Osteocyte (in vitro differentiated cells): Measurements from ENCODE around the gene PRRT2. TPM values are rescaled to one million over a fixed set of nuclear protein-coding genes. Genes with fewer than 3 reads are reported as not detected.
A peak's percentile ranks its signal among the peaks of the same experiment; 100 is the strongest.

ENCODE experiments used
- DNase-seq: peaks from one replicate; pipeline ENCODE4 v3.0.0; 2021; ENCODE audit warnings: mixed read lengths; ENCODE audit not compliant: unreplicated experiment; ENCODE audit errors: extremely low spot score
- H3K27ac Mint-ChIP-seq: one replicate; pipeline ENCODE4 v1.8.0; 2021; ENCODE audit warnings: mild to moderate bottlenecking, mixed read lengths; ENCODE audit not compliant: unreplicated experiment
- H3K27me3 Mint-ChIP-seq: one replicate; pipeline ENCODE4 v1.8.0; 2021; ENCODE audit warnings: mixed read lengths; ENCODE audit not compliant: unreplicated experiment
- H3K36me3 Mint-ChIP-seq: one replicate; pipeline ENCODE4 v1.8.0; 2021; ENCODE audit warnings: mixed read lengths; ENCODE audit not compliant: unreplicated experiment
- H3K4me1 Mint-ChIP-seq: one replicate; pipeline ENCODE4 v1.8.0; 2021; ENCODE audit warnings: mixed read lengths; ENCODE audit not compliant: unreplicated experiment
- H3K4me3 Mint-ChIP-seq: one replicate; pipeline ENCODE4 v1.8.0; 2021; ENCODE audit warnings: mild to moderate bottlenecking, moderate library complexity, mixed read lengths; ENCODE audit not compliant: unreplicated experiment
- H3K9me3 Mint-ChIP-seq: one replicate; pipeline ENCODE4 v1.8.0; 2021; ENCODE audit warnings: mixed read lengths; ENCODE audit not compliant: unreplicated experiment
- total RNA-seq: library from RNA; stranded (reverse); gene quantifications from 2 replicates; pipeline ENCODE4 v1.2.1, GENCODE V29; 2021
- TF ChIP-seq, protein P1 (sequence below): fragments of 200-600 bp; sonication (generic); IDR thresholded peaks from 2 replicates; pipeline ENCODE4 v1.5.0; 2021; ENCODE audit warnings: antibody characterized with exemption, mild to moderate bottlenecking, moderate library complexity

PRRT2 gene
- total RNA-seq, 1 donor from 2014 or later = 13.4 TPM

DNA sequence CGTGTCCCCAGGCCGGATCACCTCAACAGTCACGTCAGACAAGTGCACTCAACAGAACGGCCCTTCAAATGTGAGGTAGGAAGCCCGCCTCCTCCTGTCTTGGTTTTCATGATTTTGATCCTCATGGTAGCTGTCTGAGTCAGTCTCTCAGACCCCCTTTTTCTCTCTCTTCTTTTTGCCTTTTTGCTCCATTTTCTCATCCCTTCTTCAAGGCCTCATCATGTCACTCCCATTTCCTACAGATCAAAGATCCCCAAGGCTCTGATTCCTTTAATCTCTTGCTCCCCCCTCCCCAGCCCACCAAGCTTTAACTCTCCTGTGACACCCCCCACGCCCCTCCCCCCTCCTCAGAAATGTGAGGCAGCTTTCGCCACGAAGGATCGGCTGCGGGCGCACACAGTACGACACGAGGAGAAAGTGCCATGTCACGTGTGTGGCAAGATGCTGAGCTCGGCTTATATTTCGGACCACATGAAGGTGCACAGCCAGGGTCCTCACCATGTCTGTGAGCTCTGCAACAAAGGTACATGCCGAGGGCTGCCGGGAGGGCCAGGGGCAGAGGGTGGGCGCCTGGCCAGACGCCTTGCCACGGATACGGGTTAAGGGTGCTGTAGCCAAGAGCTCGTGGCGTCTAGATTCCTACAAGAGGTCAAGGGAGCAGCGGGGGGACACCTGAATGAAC, 3.6 kb upstream of the PRRT2 start:
- Mint-ChIP-seq H3K36me3 (peaks cover 4% of the 10 kb centered on the region), H3K4me3 (peak overlapping the region; percentile 83), H3K4me1 (peaks cover 60% of the 10 kb centered on the region), H3K9me3 (no peaks in the 10 kb centered on the region), H3K27me3 (no peaks in the 10 kb centered on the region), H3K27ac (peak overlapping the region; percentile 92)
- no peak for DNase-seq
- TF ChIP-seq, protein P1, sequence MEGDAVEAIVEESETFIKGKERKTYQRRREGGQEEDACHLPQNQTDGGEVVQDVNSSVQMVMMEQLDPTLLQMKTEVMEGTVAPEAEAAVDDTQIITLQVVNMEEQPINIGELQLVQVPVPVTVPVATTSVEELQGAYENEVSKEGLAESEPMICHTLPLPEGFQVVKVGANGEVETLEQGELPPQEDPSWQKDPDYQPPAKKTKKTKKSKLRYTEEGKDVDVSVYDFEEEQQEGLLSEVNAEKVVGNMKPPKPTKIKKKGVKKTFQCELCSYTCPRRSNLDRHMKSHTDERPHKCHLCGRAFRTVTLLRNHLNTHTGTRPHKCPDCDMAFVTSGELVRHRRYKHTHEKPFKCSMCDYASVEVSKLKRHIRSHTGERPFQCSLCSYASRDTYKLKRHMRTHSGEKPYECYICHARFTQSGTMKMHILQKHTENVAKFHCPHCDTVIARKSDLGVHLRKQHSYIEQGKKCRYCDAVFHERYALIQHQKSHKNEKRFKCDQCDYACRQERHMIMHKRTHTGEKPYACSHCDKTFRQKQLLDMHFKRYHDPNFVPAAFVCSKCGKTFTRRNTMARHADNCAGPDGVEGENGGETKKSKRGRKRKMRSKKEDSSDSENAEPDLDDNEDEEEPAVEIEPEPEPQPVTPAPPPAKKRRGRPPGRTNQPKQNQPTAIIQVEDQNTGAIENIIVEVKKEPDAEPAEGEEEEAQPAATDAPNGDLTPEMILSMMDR = no peak

DNA sequence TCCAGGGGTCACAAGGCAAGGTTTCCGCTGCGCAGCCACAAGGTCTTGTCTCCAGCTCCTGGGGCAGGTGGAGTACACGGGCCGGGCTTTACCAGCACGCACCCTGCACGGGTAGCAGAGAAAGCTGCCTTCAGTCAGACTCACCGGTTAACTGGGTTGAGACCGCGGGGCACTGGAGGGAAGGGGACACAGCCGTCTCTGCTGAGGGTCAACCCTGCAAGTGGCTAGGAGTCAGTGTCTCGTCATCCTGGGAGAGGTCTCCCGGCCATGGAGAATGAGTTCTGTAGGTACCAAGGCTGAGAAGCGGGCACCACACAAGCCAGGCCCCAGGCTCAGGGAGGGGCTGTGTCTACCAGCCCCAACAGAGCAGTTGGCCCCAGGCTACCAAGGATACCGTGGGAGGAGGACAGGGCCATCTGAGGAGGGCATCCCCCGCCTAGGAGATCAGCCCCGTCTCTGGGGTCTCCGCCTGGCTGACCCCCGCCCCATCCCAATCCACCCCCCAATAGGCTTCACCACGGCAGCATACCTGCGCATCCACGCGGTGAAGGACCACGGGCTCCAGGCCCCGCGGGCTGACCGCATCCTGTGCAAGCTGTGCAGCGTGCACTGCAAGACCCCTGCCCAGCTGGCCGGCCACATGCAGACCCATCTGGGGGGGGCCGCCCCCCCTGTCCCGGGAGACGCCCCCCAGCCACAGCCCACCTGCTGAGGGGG, 2.8 kb upstream of the PRRT2 start:
- Mint-ChIP-seq H3K4me1 (peaks cover 64% of the 10 kb centered on the region), H3K4me3 (peak overlapping the region; percentile 83), H3K27me3 (no peaks in the 10 kb centered on the region), H3K36me3 (peaks cover 4% of the 10 kb centered on the region), H3K9me3 (no peaks in the 10 kb centered on the region), H3K27ac (peak overlapping the region; percentile 92)
- TF ChIP-seq, protein P1 = no peak
- DNase-seq = no peak

DNA sequence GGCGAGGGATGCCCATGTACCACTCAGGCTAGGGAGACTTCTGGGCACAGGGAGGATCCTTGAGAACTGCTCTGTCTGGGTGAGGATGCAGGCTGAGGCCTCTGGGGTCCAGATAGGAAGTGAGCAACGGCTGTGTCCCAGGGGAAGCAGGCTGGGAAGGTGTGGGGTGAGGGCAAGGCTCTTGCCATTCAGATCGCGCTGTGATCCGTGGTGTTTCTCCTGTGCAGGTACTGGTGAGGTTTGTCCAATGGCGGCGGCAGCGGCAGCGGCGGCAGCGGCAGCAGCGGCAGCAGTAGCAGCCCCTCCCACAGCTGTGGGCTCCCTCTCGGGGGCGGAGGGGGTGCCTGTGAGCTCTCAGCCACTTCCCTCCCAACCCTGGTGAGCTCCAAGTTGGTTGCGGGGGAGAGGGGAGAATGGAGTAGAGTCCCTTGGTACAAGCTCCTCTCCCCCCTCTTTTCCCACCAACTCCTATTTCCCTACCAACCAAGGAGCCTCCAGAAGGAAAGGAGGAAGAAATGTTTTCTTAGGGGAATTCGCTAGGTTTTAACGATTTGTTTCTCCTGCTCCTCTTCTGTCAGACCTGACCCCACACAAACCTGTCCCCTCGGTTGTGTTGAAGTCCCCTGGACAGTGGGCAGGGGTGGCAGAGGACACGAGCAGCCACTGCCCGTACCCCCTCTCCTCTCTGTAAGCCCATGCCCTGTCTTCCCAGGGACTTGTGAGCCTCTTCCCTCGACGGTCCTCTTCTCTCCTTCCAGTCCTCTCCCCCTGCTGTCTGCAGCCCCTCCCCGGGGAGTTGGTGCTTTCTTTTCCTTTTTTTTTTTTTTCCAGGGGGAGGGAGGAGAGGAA, 1.9 kb upstream of the PRRT2 start:
- DNase-seq = no peak
- no peaks in the 10 kb centered on the region for H3K27me3 Mint-ChIP-seq
- H3K36me3 Mint-ChIP-seq = peaks cover 4% of the 10 kb centered on the region
- TF ChIP-seq, protein P1 = no peak
- H3K4me1 Mint-ChIP-seq = peaks cover 66% of the 10 kb centered on the region
- peak overlapping the region; percentile 81 for H3K4me3 Mint-ChIP-seq
- H3K27ac Mint-ChIP-seq = peak overlapping the region; percentile 93
- no peaks in the 10 kb centered on the region for H3K9me3 Mint-ChIP-seq

DNA sequence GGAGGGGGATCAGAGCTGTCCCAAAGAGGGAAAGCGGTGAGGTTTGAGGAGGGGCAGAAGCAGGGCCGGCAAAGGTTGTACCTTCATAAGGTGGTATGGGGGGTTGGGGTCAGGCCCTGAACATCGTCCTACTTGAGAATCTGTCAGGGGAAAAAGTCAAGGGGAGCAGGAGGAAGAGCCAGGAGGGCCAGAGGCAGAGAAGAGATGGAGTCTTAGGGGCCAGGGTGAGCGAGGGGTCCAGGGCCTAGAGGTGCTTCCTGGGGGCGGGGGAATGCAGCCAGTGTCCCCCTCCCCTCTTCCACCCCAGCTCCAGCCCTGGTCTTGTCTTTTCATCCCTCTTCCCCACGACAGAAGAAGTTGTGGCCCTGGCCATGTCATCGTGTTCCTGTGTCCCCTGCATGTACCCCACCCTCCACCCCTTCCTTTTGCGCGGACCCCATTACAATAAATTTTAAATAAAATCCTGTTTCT, 1.3 kb upstream of the PRRT2 start:
- TF ChIP-seq, protein P1 = no peak
- peak overlapping the region; percentile 93 for H3K27ac Mint-ChIP-seq
- no peaks in the 10 kb centered on the region for H3K9me3 Mint-ChIP-seq
- peaks cover 4% of the 10 kb centered on the region for H3K36me3 Mint-ChIP-seq
- peak overlapping the region; percentile 81 for H3K4me3 Mint-ChIP-seq
- H3K4me1 Mint-ChIP-seq = peaks cover 69% of the 10 kb centered on the region
- no peaks in the 10 kb centered on the region for H3K27me3 Mint-ChIP-seq
- no peak for DNase-seq
